ENCODE data around the gene GFRA1.

GFRA1 gene

DNA sequence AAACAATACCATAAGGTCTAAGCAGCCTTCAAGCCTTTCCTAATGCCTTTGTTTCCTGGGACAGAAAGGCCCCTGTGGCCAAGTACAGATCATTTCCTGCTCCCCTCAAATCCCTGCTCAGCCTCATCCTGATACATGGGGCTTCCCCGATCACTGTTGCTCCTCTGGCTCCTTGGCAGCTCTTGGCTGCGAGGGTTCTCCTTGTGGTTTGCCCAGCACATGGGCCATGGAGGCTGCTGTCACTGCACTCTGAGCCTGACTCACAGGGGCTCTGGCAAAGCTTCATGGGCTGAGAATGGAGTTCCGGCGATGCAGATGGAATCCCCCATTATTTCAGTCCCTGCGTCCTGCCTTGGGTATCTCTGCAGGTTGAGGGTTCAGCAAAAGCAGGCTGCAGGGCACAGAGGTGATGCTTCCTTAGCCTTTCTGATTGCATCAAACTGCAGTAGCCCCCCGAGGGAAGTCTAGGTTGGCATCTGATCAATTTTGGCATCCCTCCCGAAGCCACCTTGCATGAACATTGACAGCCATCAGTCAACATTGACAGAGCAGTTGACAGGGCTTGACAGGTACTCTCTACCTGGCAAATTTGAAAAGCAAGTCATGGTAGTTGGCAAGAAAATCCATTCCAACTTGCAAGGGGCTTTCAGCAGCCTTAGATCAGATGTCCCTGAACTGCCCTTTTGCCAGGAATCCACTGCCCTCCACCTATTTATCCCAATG lies 168.6 kb downstream of the GFRA1 start:
- TF ChIP-seq, protein P1, sequence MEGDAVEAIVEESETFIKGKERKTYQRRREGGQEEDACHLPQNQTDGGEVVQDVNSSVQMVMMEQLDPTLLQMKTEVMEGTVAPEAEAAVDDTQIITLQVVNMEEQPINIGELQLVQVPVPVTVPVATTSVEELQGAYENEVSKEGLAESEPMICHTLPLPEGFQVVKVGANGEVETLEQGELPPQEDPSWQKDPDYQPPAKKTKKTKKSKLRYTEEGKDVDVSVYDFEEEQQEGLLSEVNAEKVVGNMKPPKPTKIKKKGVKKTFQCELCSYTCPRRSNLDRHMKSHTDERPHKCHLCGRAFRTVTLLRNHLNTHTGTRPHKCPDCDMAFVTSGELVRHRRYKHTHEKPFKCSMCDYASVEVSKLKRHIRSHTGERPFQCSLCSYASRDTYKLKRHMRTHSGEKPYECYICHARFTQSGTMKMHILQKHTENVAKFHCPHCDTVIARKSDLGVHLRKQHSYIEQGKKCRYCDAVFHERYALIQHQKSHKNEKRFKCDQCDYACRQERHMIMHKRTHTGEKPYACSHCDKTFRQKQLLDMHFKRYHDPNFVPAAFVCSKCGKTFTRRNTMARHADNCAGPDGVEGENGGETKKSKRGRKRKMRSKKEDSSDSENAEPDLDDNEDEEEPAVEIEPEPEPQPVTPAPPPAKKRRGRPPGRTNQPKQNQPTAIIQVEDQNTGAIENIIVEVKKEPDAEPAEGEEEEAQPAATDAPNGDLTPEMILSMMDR (IDR thresholded peaks at IDR 0.05; ENCODE audit: poor library complexity, severe bottlenecking) = no peak
- Histone ChIP-seq H3K27ac (ENCODE audit: poor library complexity, severe bottlenecking) (no peak overlapping the region), H3K4me1 (ENCODE audit: insufficient read depth, poor library complexity, severe bottlenecking) (no peaks in the 10 kb centered on the region), H3K36me3 (ENCODE audit: low read depth) (no peaks in the 10 kb centered on the region), H3K9me3 (ENCODE audit: severe bottlenecking) (no peaks in the 10 kb centered on the region), H3K27me3 (ENCODE audit: insufficient read depth, poor library complexity, severe bottlenecking) (peaks cover 4% of the 10 kb centered on the region), H3K4me3 (ENCODE audit: severe bottlenecking) (no peak overlapping the region)
- DNase-seq (ENCODE audit: low spot score) = no peak
- ATAC-seq (ENCODE audit: low read depth) = no peak

GRCh38 chr10:116103668-116104067 lies 169.3 kb downstream of the GFRA1 start:
- Histone ChIP-seq H3K27me3 (ENCODE audit: insufficient read depth, poor library complexity, severe bottlenecking) (peaks cover 4% of the 10 kb centered on the region), H3K4me1 (ENCODE audit: insufficient read depth, poor library complexity, severe bottlenecking) (no peaks in the 10 kb centered on the region), H3K36me3 (ENCODE audit: low read depth) (no peaks in the 10 kb centered on the region), H3K27ac (ENCODE audit: poor library complexity, severe bottlenecking) (no peak overlapping the region), H3K9me3 (ENCODE audit: severe bottlenecking) (no peaks in the 10 kb centered on the region), H3K4me3 (ENCODE audit: severe bottlenecking) (no peak overlapping the region)
- no peak for ATAC-seq (ENCODE audit: low read depth)
- TF ChIP-seq, protein P1 (IDR thresholded peaks at IDR 0.05; ENCODE audit: poor library complexity, severe bottlenecking) = no peak
- DNase-seq (ENCODE audit: low spot score) = no peak

DNA sequence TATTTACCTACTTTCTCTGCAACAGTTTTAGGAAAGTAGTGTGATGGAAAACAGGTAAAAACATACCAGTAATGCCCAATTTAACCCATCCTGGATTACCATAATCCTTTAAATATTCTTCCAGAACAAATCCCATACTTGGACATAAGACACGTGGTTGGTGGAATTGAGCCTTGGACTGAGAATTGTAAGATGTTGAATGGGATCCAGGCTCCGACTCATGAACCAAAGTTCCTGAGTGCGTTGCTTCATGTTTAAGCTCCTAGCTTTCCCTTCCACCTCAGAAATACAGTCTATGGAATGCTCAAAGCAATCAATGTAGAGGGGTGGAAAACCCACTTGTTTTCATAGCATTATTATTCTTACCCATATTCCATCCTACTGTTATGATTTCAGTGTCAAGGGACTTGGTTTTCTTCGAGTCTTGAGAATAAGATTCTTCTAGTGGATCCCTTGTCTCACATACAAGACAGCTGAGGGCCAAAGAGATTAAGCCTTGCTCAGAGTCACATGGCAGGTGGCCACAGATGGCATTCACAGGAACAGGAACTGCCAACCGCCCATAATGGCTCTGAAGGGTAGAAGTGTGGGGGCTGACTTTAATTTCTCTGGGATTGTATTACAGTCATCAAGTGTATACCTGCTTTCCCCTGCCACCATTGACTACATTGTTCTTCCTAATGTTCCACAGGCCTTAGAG lies 171.2 kb downstream of the GFRA1 start:
- H3K27ac ChIP-seq (ENCODE audit: poor library complexity, severe bottlenecking) = no peak overlapping the region
- H3K27me3 ChIP-seq (ENCODE audit: insufficient read depth, poor library complexity, severe bottlenecking) = peaks cover 4% of the 10 kb centered on the region
- H3K36me3 ChIP-seq (ENCODE audit: low read depth) = no peaks in the 10 kb centered on the region
- TF ChIP-seq, protein P1 (IDR thresholded peaks at IDR 0.05; ENCODE audit: poor library complexity, severe bottlenecking) = no peak
- H3K4me3 ChIP-seq (ENCODE audit: severe bottlenecking) = no peak overlapping the region
- ATAC-seq (ENCODE audit: low read depth) = no peak
- no peak for DNase-seq (ENCODE audit: low spot score)
- H3K9me3 ChIP-seq (ENCODE audit: severe bottlenecking) = no peaks in the 10 kb centered on the region
- H3K4me1 ChIP-seq (ENCODE audit: insufficient read depth, poor library complexity, severe bottlenecking) = no peaks in the 10 kb centered on the region

DNA sequence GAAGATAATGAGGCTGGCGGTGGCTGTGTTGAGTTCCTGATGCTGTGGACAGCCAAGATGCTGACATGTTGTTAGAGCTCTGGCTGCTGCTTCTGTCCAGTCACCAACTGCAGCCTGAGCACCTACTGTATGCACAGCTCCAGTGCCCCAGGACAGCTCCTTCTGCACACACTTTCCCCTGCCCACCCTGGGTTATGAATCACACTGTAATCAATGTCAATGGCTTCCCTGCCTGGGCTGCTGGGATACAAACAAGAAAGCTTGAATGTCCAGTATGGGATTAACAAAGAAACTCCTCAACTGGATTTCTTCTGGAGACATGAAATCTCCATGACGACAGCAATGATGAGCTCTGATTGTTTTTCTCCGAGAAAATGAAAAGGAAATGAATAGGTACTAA lies 172.0 kb downstream of the GFRA1 start:
- Histone ChIP-seq H3K36me3 (ENCODE audit: low read depth) (no peaks in the 10 kb centered on the region), H3K9me3 (ENCODE audit: severe bottlenecking) (no peaks in the 10 kb centered on the region), H3K4me1 (ENCODE audit: insufficient read depth, poor library complexity, severe bottlenecking) (no peaks in the 10 kb centered on the region), H3K4me3 (ENCODE audit: severe bottlenecking) (no peak overlapping the region), H3K27me3 (ENCODE audit: insufficient read depth, poor library complexity, severe bottlenecking) (peaks cover 4% of the 10 kb centered on the region), H3K27ac (ENCODE audit: poor library complexity, severe bottlenecking) (no peak overlapping the region)
- no peak for DNase-seq (ENCODE audit: low spot score)
- no peak for ATAC-seq (ENCODE audit: low read depth)
- TF ChIP-seq, protein P1 (IDR thresholded peaks at IDR 0.05; ENCODE audit: poor library complexity, severe bottlenecking) = no peak

- Histone ChIP-seq H3K4me1 (ENCODE audit: insufficient read depth, poor library complexity, severe bottlenecking) (no peaks in the 10 kb centered on the region), H3K27ac (ENCODE audit: poor library complexity, severe bottlenecking) (no peak overlapping the region), H3K9me3 (ENCODE audit: severe bottlenecking) (no peaks in the 10 kb centered on the region), H3K36me3 (ENCODE audit: low read depth) (no peaks in the 10 kb centered on the region), H3K27me3 (ENCODE audit: insufficient read depth, poor library complexity, severe bottlenecking) (no peaks in the 10 kb centered on the region), H3K4me3 (ENCODE audit: severe bottlenecking) (no peak overlapping the region)
- DNase-seq (ENCODE audit: low spot score) = no peak
- TF ChIP-seq, protein P1 (IDR thresholded peaks at IDR 0.05; ENCODE audit: poor library complexity, severe bottlenecking) = no peak
- no peak for ATAC-seq (ENCODE audit: low read depth)
These were observed 174.0 kb downstream of the GFRA1 start for GRCh38 chr10:116099023-116099420.
